ENCODE data around the gene RBMS3.

Gene RBMS3

DNA sequence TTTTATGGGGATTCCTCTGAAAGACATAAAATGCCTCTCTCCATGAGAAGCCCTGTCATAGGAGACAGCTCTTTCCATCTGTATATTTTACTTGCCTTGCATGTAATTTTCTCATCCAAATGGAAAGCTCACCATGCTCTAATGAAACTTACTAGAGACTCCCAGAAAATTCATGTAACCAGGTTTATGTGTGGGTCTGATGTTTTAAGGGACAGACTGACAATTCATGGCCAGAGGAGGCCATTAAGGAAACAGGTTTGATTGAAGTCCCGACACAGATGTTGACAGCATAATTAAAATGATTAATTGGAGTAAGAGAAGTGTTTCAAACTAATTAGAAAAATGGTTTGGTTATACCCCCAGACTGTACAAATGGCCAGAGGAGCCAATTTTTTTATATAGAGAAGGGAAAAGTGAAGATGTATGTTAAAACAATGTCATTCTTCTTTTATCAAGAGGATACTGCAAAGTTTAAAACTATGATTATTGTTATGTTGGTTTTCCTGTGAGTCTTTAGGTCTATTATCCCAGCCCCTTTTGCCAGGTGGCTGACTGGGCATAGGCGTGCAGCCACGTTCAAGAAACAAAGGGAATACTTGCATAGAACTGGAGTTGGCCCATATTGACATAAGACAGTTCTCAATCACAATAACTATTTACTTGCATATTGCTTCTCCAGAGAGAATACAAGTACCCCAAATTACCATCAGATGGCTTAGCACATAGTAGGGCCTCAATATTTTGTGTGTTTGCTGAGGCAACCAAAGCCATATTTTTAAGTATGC lies 64.8 kb downstream of the RBMS3 start:
- no peaks in the 10 kb centered on the region for H3K36me3 Mint-ChIP-seq (ENCODE audit: low read depth)
- no peaks in the 10 kb centered on the region for H3K9me3 Mint-ChIP-seq
- TF ChIP-seq, protein P1, sequence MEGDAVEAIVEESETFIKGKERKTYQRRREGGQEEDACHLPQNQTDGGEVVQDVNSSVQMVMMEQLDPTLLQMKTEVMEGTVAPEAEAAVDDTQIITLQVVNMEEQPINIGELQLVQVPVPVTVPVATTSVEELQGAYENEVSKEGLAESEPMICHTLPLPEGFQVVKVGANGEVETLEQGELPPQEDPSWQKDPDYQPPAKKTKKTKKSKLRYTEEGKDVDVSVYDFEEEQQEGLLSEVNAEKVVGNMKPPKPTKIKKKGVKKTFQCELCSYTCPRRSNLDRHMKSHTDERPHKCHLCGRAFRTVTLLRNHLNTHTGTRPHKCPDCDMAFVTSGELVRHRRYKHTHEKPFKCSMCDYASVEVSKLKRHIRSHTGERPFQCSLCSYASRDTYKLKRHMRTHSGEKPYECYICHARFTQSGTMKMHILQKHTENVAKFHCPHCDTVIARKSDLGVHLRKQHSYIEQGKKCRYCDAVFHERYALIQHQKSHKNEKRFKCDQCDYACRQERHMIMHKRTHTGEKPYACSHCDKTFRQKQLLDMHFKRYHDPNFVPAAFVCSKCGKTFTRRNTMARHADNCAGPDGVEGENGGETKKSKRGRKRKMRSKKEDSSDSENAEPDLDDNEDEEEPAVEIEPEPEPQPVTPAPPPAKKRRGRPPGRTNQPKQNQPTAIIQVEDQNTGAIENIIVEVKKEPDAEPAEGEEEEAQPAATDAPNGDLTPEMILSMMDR (IDR thresholded peaks at IDR 0.05; ENCODE audit: unreplicated experiment in 3 of 3) = no peak
- H3K4me1 Mint-ChIP-seq = peaks cover 26% of the 10 kb centered on the region
- no peaks in the 10 kb centered on the region for H3K27me3 Mint-ChIP-seq (ENCODE audit: low read depth)
- no peak overlapping the region for H3K4me3 Mint-ChIP-seq
- peak overlapping the region; percentile 1 to 58 (median 2) for H3K27ac Mint-ChIP-seq

DNA sequence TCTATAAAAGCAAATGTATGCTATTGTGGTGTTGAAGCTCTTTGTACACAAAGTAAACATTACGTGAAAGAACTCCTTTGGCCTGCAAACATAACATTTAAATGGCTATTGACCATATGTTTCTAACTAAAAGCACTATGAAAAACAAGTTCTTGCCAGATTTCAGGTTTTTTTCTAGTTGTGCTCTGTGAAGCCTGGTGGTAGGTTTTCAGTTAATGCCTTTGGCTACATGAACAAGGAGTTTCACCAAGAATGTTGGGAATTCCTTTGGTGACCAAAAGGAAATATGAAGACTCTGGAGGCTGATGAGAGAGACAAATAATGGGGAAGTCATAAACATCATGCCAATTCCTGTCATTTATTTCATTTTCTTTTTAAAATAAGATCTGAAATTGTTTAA lies 66.0 kb downstream of the RBMS3 start:
- Mint-ChIP-seq H3K9me3 (no peaks in the 10 kb centered on the region), H3K4me1 (peaks cover 26% of the 10 kb centered on the region), H3K4me3 (no peak overlapping the region), H3K27ac (peak overlapping the region in 2 of 3 experiments; percentile 46 to 49), H3K36me3 (ENCODE audit: low read depth) (no peaks in the 10 kb centered on the region), H3K27me3 (ENCODE audit: low read depth) (no peaks in the 10 kb centered on the region)
- TF ChIP-seq, protein P1 (IDR thresholded peaks at IDR 0.05; ENCODE audit: unreplicated experiment in 3 of 3) = no peak

DNA sequence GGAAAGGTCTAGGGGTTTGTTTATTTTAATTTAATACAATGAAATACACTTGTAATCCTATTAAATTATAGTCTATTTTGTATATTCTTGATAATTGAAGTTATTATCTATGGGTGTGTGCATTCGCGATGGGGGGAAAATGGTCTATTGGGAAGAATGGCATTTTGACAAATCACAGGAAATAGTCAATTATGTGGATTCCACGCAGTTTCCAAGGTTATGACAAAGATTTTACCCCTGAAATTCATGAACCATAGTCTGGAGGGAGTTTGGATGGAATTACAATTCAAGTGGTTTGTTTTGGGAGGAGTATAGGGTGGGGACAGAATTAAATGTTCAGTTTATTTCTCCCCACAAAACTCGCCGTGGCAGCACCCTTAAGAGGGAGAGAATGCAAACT lies 66.5 kb downstream of the RBMS3 start:
- TF ChIP-seq, protein P1 (IDR thresholded peaks at IDR 0.05; ENCODE audit: unreplicated experiment in 3 of 3) = no peak
- no peaks in the 10 kb centered on the region for H3K27me3 Mint-ChIP-seq (ENCODE audit: low read depth)
- peaks cover under 1% of the 10 kb centered on the region for H3K9me3 Mint-ChIP-seq
- no peak overlapping the region for H3K4me3 Mint-ChIP-seq
- H3K27ac Mint-ChIP-seq = peak overlapping the region in 2 of 3 experiments; percentile 29 to 46
- H3K4me1 Mint-ChIP-seq = peaks cover 26% of the 10 kb centered on the region
- no peaks in the 10 kb centered on the region for H3K36me3 Mint-ChIP-seq (ENCODE audit: low read depth)

DNA sequence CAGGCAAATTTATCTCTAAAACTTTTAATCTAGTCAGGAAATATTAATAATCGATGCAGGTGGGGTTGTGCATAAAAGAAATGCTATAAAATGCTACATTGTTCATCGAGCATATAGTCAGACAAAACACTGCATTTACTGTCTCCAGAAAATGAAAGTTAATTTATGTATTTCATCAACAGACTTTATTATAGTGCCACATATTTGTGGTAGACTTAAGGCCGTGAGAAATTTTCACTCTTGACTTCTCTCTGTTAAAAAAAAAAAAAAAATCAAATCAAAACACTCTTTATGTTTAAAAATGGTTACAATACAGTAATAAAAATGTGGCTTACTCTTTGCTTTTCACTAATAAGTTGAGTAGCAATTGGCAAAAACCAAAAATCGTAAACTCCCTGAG lies 67.4 kb downstream of the RBMS3 start:
- H3K27ac Mint-ChIP-seq = no peak overlapping the region
- no peaks in the 10 kb centered on the region for H3K27me3 Mint-ChIP-seq (ENCODE audit: low read depth)
- peaks cover 26% of the 10 kb centered on the region for H3K4me1 Mint-ChIP-seq
- H3K4me3 Mint-ChIP-seq = no peak overlapping the region
- TF ChIP-seq, protein P1 (IDR thresholded peaks at IDR 0.05; ENCODE audit: unreplicated experiment in 3 of 3) = no peak
- peaks cover 3% of the 10 kb centered on the region for H3K9me3 Mint-ChIP-seq
- H3K36me3 Mint-ChIP-seq (ENCODE audit: low read depth) = no peaks in the 10 kb centered on the region

DNA sequence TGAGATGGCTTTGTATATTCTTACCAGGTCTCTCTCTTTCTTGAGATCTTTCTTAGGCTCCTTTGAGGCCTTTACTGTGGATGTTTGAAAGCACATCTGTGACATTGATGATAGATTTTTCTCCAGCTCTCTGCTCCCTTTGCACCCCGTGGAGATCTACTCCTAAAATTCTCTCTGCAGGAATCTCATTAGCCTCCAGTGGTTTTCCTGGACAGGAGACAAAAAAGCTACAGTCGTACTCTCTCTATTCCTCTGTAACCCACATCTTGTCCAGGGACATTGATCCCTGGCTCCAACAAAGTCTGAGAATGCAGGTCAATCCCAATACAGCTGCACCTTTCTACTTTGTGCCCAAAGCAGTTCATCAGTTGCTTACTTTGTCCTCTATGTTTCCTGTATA lies 68.2 kb downstream of the RBMS3 start:
- H3K36me3 Mint-ChIP-seq (ENCODE audit: low read depth) = no peaks in the 10 kb centered on the region
- H3K27ac Mint-ChIP-seq = no peak overlapping the region
- H3K9me3 Mint-ChIP-seq = peaks cover 3% of the 10 kb centered on the region
- H3K4me1 Mint-ChIP-seq = peaks cover 26% of the 10 kb centered on the region
- no peak overlapping the region for H3K4me3 Mint-ChIP-seq
- H3K27me3 Mint-ChIP-seq (ENCODE audit: low read depth) = no peaks in the 10 kb centered on the region
- TF ChIP-seq, protein P1 (IDR thresholded peaks at IDR 0.05; ENCODE audit: unreplicated experiment in 3 of 3) = no peak

DNA sequence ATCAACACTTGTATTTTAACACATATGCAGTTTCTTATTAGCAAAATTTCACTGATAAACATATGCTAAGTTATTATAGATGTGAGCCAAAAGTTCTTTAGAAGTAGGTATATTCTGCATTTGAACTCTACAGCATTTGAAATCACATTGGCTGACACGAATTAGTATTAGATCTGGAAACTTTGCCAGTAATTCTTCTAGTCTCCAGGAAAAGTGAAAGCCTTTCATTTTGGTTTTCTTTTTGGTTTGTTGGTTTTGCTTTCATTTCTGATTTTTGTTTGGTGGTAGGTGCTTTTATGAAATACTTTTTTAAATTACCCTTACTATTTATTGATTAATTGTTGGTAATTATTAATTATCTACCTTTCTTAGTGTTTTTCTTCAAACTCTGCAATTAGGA lies 72.9 kb downstream of the RBMS3 start:
- Mint-ChIP-seq H3K4me3 (no peak overlapping the region), H3K27ac (no peak overlapping the region), H3K9me3 (peaks cover 6% of the 10 kb centered on the region), H3K27me3 (ENCODE audit: low read depth) (no peaks in the 10 kb centered on the region), H3K4me1 (peaks cover 9% of the 10 kb centered on the region), H3K36me3 (ENCODE audit: low read depth) (no peaks in the 10 kb centered on the region)
- TF ChIP-seq, protein P1 (IDR thresholded peaks at IDR 0.05; ENCODE audit: unreplicated experiment in 3 of 3) = no peak
